VCaP (cell line): ENCODE measurements around the gene GLRA2.

Source experiments
- H3K27ac ChIP-seq: fragments of 450-650 bp; 2 replicates; pipeline ENCODE4 v1.5.1; 2017
- TF ChIP-seq, protein P1 (sequence below): fragments of 450-650 bp; conservative IDR thresholded peaks from 2 replicates; pipeline ENCODE4 v1.5.1; 2017; ENCODE audit warnings: mild to moderate bottlenecking, moderate library complexity

GLRA2 gene

DNA sequence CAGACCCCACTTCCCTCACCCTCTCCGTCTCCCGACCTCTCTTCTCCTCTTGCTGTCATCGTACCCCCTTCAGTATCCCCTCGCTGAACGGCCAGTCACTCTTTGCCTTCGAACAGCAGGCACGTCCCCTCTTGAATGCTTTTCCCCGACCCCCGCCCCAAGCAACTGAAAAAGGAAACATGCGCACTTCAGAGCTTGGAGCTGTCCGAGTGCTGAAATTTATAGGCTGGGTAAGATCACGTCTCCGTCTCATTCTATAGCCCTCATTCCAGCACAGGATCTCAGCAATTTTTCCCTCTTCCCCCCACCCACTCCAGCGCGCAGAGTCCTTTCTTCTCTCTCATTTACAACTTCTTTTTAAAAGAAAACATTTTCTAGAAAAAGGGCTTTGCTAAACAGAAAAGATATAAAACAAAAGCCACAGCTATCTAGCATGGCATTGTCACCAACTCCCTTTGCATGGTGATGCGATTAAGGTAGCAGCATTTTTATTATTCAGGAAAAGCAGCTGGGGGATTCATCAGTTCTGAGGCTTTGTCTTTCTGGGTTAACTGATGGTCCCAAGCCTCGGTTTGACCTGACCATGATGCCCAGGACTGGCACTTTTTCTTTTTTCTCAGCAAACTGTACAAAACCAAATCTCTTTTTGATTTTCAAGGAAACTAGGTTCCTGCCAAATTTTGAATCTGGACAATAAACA, at the start of gene GLRA2:
Gene GLRA2, plus strand, starts transcription at position 247 of the 700 bp plus-strand sequence. CDS start 522 bp downstream, outside the sequence.
- H3K27ac ChIP-seq, result no peak within 1 kb of the TSS
- TF ChIP-seq, protein P1, sequence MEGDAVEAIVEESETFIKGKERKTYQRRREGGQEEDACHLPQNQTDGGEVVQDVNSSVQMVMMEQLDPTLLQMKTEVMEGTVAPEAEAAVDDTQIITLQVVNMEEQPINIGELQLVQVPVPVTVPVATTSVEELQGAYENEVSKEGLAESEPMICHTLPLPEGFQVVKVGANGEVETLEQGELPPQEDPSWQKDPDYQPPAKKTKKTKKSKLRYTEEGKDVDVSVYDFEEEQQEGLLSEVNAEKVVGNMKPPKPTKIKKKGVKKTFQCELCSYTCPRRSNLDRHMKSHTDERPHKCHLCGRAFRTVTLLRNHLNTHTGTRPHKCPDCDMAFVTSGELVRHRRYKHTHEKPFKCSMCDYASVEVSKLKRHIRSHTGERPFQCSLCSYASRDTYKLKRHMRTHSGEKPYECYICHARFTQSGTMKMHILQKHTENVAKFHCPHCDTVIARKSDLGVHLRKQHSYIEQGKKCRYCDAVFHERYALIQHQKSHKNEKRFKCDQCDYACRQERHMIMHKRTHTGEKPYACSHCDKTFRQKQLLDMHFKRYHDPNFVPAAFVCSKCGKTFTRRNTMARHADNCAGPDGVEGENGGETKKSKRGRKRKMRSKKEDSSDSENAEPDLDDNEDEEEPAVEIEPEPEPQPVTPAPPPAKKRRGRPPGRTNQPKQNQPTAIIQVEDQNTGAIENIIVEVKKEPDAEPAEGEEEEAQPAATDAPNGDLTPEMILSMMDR, result no peak

GRCh38 chrX:14489437-14489836, 39.9 kb upstream of the GLRA2 start:
- no peak overlapping the region for H3K27ac ChIP-seq
- TF ChIP-seq, protein P1, result no peak

DNA sequence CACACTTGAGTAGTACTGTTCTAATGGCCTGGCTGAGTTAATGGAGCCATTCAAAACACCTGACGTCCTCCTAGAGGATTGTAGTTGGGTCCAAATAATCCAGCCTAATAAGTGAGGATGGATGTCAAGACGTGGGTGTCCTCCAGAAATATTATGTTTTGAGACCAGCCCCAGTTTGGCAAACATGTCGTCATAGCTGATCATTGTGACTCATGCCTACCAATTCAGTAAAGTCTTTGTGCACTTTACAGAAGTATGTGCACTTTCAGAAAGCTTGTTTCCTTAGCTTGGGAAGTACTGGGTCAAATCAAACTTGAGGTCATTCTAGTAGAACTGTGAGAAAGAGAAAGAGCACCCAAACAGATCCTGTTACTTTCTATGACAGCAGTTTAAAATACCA, 37.6 kb upstream of the GLRA2 start:
- TF ChIP-seq, protein P1, result no peak
- no peak overlapping the region for H3K27ac ChIP-seq

- no peak overlapping the region for H3K27ac ChIP-seq
- TF ChIP-seq, protein P1, result no peak
Observed at GRCh38 chrX:14496674-14497073, 32.7 kb upstream of the GLRA2 start.

DNA sequence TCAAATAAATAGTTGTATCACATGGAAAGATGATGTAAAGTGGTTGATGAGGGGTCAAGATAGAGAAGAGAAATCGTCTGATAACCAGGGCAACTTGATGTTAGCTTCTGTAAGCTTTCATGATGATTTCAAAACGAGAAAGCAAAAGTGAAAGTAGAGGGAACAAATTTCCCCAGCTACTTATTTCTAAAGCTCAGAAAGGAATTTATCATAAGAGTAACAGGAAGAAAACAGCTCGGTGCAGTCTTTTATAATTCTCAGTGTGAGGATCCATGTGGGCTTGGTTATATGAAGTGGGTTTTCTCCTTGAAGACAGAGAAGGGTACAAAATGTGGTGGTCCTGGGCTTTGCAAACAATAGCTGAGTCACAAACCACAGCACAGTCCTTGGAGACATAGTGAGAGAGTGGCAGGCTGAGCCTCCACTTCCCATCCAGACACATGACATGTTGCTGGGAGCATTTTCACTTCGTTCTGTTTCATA, 32.1 kb upstream of the GLRA2 start:
- H3K27ac ChIP-seq, result no peak overlapping the region

DNA sequence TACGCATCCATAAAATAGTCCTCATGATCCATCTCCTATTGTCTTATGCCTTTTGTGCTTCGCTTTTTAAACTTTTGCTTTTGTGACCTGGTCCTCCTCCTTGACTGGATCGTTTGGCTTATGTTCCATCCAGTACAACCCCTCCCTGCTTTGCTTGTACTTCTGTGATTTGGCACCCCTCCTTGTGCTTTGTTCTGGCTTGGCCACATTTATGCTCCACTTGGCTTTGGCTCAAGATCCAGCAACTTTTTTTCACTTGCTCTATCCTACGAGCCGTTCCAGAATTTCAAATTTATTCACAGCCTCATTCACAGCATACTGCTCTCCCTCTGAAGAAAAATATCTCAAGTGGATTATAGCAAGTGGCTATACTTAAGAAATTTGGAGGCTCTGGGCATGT, 28.0 kb upstream of the GLRA2 start:
- H3K27ac ChIP-seq, result no peak overlapping the region
- TF ChIP-seq, protein P1, result no peak

More for the DNA sequence above, 32.1 kb upstream of the GLRA2 start:
- TF ChIP-seq, protein P1, result no peak

- TF ChIP-seq, protein P1, result no peak
Observed at GRCh38 chrX:14504960-14505538, 24.3 kb upstream of the GLRA2 start.

More at GRCh38 chrX:14504960-14505538, 24.3 kb upstream of the GLRA2 start:
- H3K27ac ChIP-seq, result no peak overlapping the region
